Upper lobe of left lung (tissue), 6 donors: Measurements from ENCODE around the gene MROH9. TPM values are rescaled to one million over a fixed set of nuclear protein-coding genes. Genes with fewer than 3 reads are reported as not detected.

ENCODE experiments used
- ATAC-seq, 2 donors: fragments of 200-7000 bp; cut with Tn5 transposase; one replicate each; pipeline ENCODE4 v1.9.1; 2022; ENCODE audit warnings: mild to moderate bottlenecking in 2 of 2, moderate library complexity in 2 of 2; ENCODE audit not compliant: low FRiP score in 2 of 2
- DNase-seq, 2 donors: peaks; one replicate each; pipeline ENCODE4 v3.0.0-alpha.2; 2019 to 2020
- H3K27ac ChIP-seq, 4 donors: fragments of 200-600 bp; sonication (generic); one replicate each; pipeline ENCODE4 v1.5.1; 2016 to 2019
- H3K27me3 ChIP-seq, 4 donors: fragments of 200-600 bp; sonication (generic); one replicate each; pipeline ENCODE4 v1.5.1; 2017 to 2019
- H3K36me3 ChIP-seq, 4 donors: fragments of 200-600 bp; sonication (generic); one replicate each; pipeline ENCODE4 v1.5.1; 2016 to 2019
- H3K4me1 ChIP-seq, 4 donors: fragments of 200-600 bp; sonication (generic); one replicate each; pipeline ENCODE4 v1.5.1; 2018 to 2019
- H3K4me3 ChIP-seq, 4 donors: fragments of 200-600 bp; sonication (generic); one replicate each; pipeline ENCODE4 v1.5.1; 2017 to 2019; ENCODE audit warnings: mild to moderate bottlenecking in 2 of 4, moderate library complexity in 1 of 4
- H3K9me3 ChIP-seq, 4 donors: fragments of 200-600 bp; sonication (generic); one replicate each; pipeline ENCODE4 v1.5.1; 2018 to 2019
- CTCF ChIP-seq, 6 experiments: fragments of 450-650 bp in 4 of 6; fragments of 200-600 bp in 2 of 6; sonication (generic) in 2 of 6; IDR thresholded peaks; one replicate each; pipeline ENCODE4 v1.5.1; 2016 to 2019; ENCODE audit warnings: antibody characterized with exemption in 6 of 6
- EP300 ChIP-seq, 4 donors: sonication (generic); formaldehyde crosslinking; IDR thresholded peaks; one replicate each; pipeline ENCODE4 v1.5.1; 2017; ENCODE audit warnings: antibody characterized with exemption in 4 of 4, control low read depth in 2 of 4
- POLR2A ChIP-seq, 4 donors: fragments of 450-650 bp; IDR thresholded peaks; one replicate each; pipeline ENCODE4 v1.5.1; 2016 to 2017; ENCODE audit warnings: antibody characterized with exemption in 4 of 4, mild to moderate bottlenecking in 2 of 4
- POLR2AphosphoS5 ChIP-seq, 2 donors: sonication (generic); formaldehyde crosslinking; IDR thresholded peaks; one replicate each; pipeline ENCODE4 v1.5.1; 2017; ENCODE audit warnings: antibody characterized with exemption in 2 of 2
- WGBS, 2 donors: methylation state at CpG; one replicate each; pipeline ENCODE4 v1.1.5; 2017 to 2018; 5-methylcytosine and 5-hydroxymethylcytosine counted together
- total RNA-seq, 6 donors: library from RNA; depleted of rRNA in 4 of 6; stranded (reverse); fragments of >200 nt in 4 of 6; gene quantifications; one replicate each; pipeline versions ENCODE4 v1.1.0 to v1.2.1, GENCODE V29; 2016 to 2021
- donor health status: DM: no; HTN: no; CAD: no; lungs with moderate emphysema.
- donor health status: DM: no; HTN: yes; CAD: no; lungs with severe emphysema.

Gene MROH9
- total RNA-seq, 6 donors from 2014 or later, result 0.34 to 4.1 (median 1.6) TPM; not detected in 1

DNA sequence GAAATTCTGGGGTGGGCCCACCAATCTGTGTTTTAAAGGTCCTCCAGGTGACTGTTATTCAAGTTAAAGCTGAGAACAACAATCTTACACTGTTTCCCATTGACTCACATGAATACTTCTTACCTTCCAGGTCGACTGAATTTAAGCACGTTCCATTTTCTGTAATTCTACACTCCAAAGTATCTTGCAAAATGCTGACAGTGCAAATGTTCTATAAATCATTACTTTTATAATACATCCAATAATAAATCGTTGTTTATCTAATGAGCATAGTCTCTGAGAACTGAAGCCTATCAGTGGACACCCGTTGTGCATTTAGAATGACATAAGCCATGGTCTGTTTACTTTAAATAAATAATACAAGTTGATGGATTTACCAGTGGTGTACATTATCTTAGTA is 79.5 kb downstream of the MROH9 start:
- H3K4me3 ChIP-seq, result no peak overlapping the region
- H3K9me3 ChIP-seq, result peaks cover 0 to 4% (median 0%) of the 10 kb centered on the region in 4 donors
- H3K4me1 ChIP-seq, result no peaks in the 10 kb centered on the region
- no peak overlapping the region for H3K27ac ChIP-seq
- H3K36me3 ChIP-seq, result no peaks in the 10 kb centered on the region
- WGBS, 2 donors, result 75% methylated on average over 4 of the region's 4 CpGs
- no peaks in the 10 kb centered on the region for H3K27me3 ChIP-seq
- ATAC-seq (no peak), DNase-seq (no peak)
- TF ChIP-seq POLR2AphosphoS5 (IDR thresholded peaks at IDR 0.05) (no peak), EP300 (IDR thresholded peaks at IDR 0.05) (no peak), CTCF (IDR thresholded peaks at IDR 0.05) (no peak), POLR2A (IDR thresholded peaks at IDR 0.05) (no peak)

DNA sequence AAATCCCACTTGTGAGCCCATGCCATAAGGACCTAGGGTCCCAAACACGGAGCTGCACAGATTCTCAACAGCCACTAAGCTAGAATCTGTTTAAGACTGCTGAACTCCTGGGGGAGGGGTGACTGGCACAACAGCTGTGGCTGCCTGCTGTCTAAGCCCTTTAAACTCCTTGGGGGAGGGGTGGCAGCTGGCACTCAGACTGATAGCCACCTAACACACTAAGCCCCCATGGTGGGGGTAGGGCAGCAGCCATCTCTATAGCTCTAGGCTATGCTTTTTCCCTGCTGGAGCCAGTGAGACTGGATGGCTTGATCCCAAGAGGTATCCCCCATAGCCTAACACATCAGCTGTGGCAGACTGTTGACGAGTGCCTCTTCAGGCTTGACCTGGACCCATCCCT is 82.1 kb downstream of the MROH9 start:
- 78 to 80% methylated on average over 2 of the region's 2 CpGs for WGBS, 2 donors
- Histone ChIP-seq H3K27ac (no peak overlapping the region), H3K27me3 (no peaks in the 10 kb centered on the region), H3K9me3 (peaks cover 0 to 4% (median 0%) of the 10 kb centered on the region in 4 donors), H3K4me1 (no peaks in the 10 kb centered on the region), H3K36me3 (no peaks in the 10 kb centered on the region), H3K4me3 (no peak overlapping the region)
- no peak for TF ChIP-seq CTCF (IDR thresholded peaks at IDR 0.05)
- TF ChIP-seq POLR2AphosphoS5 (IDR thresholded peaks at IDR 0.05), result no peak
- TF ChIP-seq EP300 (IDR thresholded peaks at IDR 0.05), result no peak
- TF ChIP-seq POLR2A (IDR thresholded peaks at IDR 0.05), result no peak
- ATAC-seq, result no peak
- DNase-seq, result no peak

- no peak overlapping the region for H3K4me3 ChIP-seq
- H3K9me3 ChIP-seq, result peaks cover 0 to 4% (median 0%) of the 10 kb centered on the region in 4 donors
- no peak for DNase-seq
- no peaks in the 10 kb centered on the region for H3K27me3 ChIP-seq
- no peak for ATAC-seq
- no peak overlapping the region for H3K27ac ChIP-seq
- 66 to 76% methylated on average over 4 of the region's 4 CpGs for WGBS, 2 donors
- H3K36me3 ChIP-seq, result no peaks in the 10 kb centered on the region
- TF ChIP-seq EP300 (IDR thresholded peaks at IDR 0.05) (no peak), CTCF (IDR thresholded peaks at IDR 0.05) (no peak), POLR2AphosphoS5 (IDR thresholded peaks at IDR 0.05) (no peak), POLR2A (IDR thresholded peaks at IDR 0.05) (no peak)
- H3K4me1 ChIP-seq, result no peaks in the 10 kb centered on the region
Measured at GRCh38 chr1:171019971-171020370, 84.6 kb downstream of the MROH9 start.

DNA sequence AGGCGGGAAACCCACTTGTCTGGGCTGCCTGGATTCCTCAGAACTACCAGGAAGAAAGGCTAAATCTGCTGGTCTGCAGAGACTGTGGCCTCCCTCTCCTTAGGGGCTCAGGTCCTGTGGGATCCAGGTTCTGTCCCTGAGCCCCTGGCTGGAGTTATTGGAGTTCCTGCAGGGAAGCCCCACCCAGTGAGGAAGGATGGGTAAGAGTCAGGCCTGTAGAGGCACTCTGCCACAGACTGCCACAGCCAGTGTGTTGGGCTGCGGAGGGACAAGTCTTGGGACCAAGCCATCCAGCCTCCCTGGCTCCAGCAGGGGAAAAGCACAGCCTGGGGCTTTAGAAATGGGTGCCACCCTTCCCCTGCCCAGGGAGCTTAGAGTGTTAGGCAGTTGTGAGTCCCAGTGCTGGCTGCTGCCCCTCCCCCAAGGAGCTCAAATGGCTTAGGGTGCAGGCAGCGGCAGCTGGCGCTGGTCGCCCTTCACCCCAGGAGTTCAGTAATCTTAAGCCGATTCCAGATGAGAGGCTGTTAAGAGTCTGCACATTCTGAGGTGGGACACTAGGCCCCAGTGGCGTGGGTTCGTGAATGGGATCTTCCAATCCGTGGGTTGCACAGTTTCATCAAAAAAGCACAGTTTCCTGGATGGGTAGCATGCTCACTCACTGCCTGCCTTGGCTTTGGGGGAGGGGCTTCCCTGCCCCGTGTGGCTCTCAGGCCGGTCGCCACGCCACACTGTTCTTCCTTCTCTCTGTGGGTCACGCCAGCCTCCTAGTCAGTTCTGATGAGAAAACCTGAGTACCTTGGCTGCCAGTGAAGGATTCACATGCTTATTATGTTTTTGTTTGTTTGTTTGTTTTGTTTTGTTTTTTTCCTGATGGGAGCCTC is 97.7 kb downstream of the MROH9 start:
- H3K36me3 ChIP-seq, result no peaks in the 10 kb centered on the region
- no peak overlapping the region for H3K4me3 ChIP-seq
- TF ChIP-seq CTCF (IDR thresholded peaks at IDR 0.05) (no peak), POLR2A (IDR thresholded peaks at IDR 0.05) (no peak)
- 53 to 56% methylated on average over 10 to 13 of the region's 14 CpGs for WGBS, 2 donors
- no peak overlapping the region for H3K27ac ChIP-seq
- no peaks in the 10 kb centered on the region for H3K4me1 ChIP-seq
- no peaks in the 10 kb centered on the region for H3K9me3 ChIP-seq
- no peaks in the 10 kb centered on the region for H3K27me3 ChIP-seq
- ATAC-seq, result no peak
- peak in 1 of 2 donors; percentile 39 for DNase-seq

- H3K36me3 ChIP-seq, result no peaks in the 10 kb centered on the region
- no peaks in the 10 kb centered on the region for H3K9me3 ChIP-seq
- 43 to 75% methylated on average over 1 of the region's 1 CpG for WGBS, 2 donors
- no peak overlapping the region for H3K27ac ChIP-seq
- H3K4me1 ChIP-seq, result no peaks in the 10 kb centered on the region
- H3K27me3 ChIP-seq, result no peaks in the 10 kb centered on the region
- no peak for TF ChIP-seq CTCF (IDR thresholded peaks at IDR 0.05)
- no peak for TF ChIP-seq POLR2A (IDR thresholded peaks at IDR 0.05)
- no peak for TF ChIP-seq POLR2AphosphoS5 (IDR thresholded peaks at IDR 0.05)
- TF ChIP-seq EP300 (IDR thresholded peaks at IDR 0.05), result no peak
- DNase-seq (no peak), ATAC-seq (no peak)
- no peak overlapping the region for H3K4me3 ChIP-seq
Measured at GRCh38 chr1:171037626-171038025, 102.3 kb downstream of the MROH9 start.
